CD4-positive, CD25-positive, alpha-beta regulatory T cell (primary cell): ENCODE data around the gene ATF1. TPM values are rescaled to one million over a fixed set of nuclear protein-coding genes. Genes with fewer than 3 reads are reported as not detected.

Source experiments
- polyA plus RNA-seq, 4 donors: library from polyadenylated mRNA; unstranded; fragments of 300-500 nt; fragmentation: Illumina TruSeq; gene quantifications; one replicate each; pipeline ENCODE4 v1.2.3, GENCODE V29; 2021
- total RNA-seq: library from RNA; stranded (reverse); gene quantifications from one replicate; pipeline ENCODE4 v1.2.3, GENCODE V29; 2022

ATF1 gene
- total and polyA plus RNA-seq, 5 donors from 2014 or later: 30.6 to 56.1 (median 49.9) TPM

Other genes starting within 250 kb of the ATF1 start
- not detected for gene TMPRSS12, start 78.8 kb downstream of the ATF1 start, total RNA-seq
- gene TMPRSS12, start 78.8 kb downstream of the ATF1 start, polyA plus RNA-seq: not detected
- not detected for gene HIGD1C, start 188.4 kb downstream of the ATF1 start, total RNA-seq
- not detected for gene HIGD1C, start 188.4 kb downstream of the ATF1 start, polyA plus RNA-seq